ENCODE data around the gene SRGAP2. TPM values are rescaled to one million over a fixed set of nuclear protein-coding genes. Genes with fewer than 3 reads are reported as not detected.
A peak's percentile ranks its signal among the peaks of the same experiment; 100 is the strongest.
"Not testable (repeated sequence)": the region's sequence is repeated elsewhere in the genome, so short reads cannot be mapped to it uniquely, and the experiment has no call there.

Gene SRGAP2
- total RNA-seq, 1 donor from 2014 or later, result 77.1 TPM

- H3K27me3 ChIP-seq; DNase-seq; H3K36me3 ChIP-seq; H3K9me3 ChIP-seq; H3K4me1 ChIP-seq; H3K4me3 ChIP-seq; H3K27ac ChIP-seq; intact Hi-C loops (cut with DNase I): not testable (repeated sequence)
- peak; percentile 66 for ATAC-seq
Measured at GRCh38 chr1:206182368-206183317, 20.7 kb upstream of the SRGAP2 start.

DNA sequence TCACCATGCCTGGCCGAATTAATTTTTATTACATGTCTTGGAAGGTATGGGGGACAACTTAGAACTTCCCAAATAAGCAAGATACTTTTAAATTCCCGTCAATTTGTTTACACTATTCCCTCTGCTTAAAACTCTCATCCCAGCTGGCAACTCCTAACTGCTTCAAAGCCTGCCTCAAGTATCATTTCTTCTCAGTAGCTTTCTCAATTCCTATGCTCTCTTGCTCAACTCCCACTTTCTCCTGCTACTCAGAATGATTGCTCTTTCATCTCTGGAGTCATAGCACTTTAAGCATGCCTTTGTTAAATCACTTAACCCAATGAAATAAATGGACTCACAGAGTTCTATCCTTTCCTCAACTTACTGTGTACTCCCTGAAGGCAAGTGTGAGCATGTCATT is 19.6 kb upstream of the SRGAP2 start:
- peak; percentile 61 for ATAC-seq
- not testable (repeated sequence) for H3K36me3 ChIP-seq

DNA sequence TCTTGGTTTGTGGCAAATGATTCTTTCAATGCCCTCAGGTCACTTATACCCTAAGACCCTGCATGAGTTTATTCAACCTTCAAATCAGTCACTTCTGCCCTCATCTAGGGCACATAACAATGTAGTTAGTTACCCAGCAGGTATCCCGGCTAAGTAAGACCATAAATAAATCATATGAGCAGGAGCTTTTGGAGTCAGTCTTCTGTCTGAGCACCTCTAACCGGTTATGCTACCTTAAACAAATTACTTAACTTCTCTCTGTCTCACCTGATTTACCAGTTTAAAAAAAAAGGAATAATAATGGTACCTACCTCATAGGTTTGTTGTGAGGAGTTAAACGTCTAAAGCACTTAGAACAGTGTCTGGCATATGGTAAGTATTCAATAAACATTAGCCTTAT is 17.6 kb upstream of the SRGAP2 start:
- ATAC-seq; intact Hi-C loops (cut with DNase I): not testable (repeated sequence)

More for the DNA sequence above, 19.6 kb upstream of the SRGAP2 start:
- H3K9me3 ChIP-seq; intact Hi-C loops (cut with DNase I); H3K4me1 ChIP-seq; DNase-seq; H3K27ac ChIP-seq; H3K4me3 ChIP-seq; H3K27me3 ChIP-seq: not testable (repeated sequence)

DNA sequence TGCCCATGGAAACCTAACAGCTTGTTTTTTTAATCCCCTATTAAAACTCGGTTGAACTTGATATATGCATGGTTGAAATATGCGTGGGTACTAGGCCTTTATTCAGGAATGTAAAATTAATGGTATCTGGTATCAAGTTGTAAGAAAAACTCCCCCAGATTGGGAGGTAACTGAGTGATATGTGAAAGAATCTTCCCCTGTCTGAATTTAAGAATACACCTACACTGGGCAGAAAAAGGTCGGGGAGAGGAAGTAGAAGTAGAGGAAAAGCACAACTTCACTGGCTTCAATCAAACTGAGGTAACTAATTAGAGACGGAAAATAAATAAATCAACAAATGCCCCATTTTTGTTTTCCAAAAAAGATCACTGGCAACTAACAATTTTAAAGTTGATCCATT is 16.5 kb upstream of the SRGAP2 start:
- intact Hi-C loops (cut with DNase I); H3K36me3 ChIP-seq; DNase-seq; H3K4me1 ChIP-seq; H3K4me3 ChIP-seq; H3K27me3 ChIP-seq; H3K27ac ChIP-seq; H3K9me3 ChIP-seq; ATAC-seq: not testable (repeated sequence)

More for the DNA sequence above, 17.6 kb upstream of the SRGAP2 start:
- not testable (repeated sequence) for H3K4me1 ChIP-seq, H3K9me3 ChIP-seq, DNase-seq, H3K27me3 ChIP-seq, H3K4me3 ChIP-seq, H3K27ac ChIP-seq, H3K36me3 ChIP-seq

DNA sequence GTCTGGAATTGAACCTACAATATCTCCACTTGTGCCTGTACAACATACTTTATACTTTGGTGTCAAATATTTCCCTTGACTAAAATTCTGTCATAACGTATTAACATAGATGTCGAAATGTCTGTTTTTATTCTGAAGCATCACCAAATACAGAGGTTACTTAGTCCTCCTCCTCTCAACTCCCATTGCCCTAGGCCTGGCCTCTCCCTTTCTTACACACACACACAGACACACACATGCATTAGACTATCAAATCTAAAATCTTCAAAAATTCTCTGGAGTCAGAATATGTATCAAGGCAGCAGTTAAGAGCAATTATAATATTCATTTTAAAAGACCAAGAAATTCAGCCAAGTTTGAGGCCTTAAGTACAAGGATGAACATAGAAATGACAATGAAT is 8.2 kb upstream of the SRGAP2 start:
- H3K27ac ChIP-seq; H3K4me3 ChIP-seq; DNase-seq; intact Hi-C loops (cut with DNase I); H3K27me3 ChIP-seq; H3K36me3 ChIP-seq; ATAC-seq; H3K4me1 ChIP-seq; H3K9me3 ChIP-seq: not testable (repeated sequence)

DNA sequence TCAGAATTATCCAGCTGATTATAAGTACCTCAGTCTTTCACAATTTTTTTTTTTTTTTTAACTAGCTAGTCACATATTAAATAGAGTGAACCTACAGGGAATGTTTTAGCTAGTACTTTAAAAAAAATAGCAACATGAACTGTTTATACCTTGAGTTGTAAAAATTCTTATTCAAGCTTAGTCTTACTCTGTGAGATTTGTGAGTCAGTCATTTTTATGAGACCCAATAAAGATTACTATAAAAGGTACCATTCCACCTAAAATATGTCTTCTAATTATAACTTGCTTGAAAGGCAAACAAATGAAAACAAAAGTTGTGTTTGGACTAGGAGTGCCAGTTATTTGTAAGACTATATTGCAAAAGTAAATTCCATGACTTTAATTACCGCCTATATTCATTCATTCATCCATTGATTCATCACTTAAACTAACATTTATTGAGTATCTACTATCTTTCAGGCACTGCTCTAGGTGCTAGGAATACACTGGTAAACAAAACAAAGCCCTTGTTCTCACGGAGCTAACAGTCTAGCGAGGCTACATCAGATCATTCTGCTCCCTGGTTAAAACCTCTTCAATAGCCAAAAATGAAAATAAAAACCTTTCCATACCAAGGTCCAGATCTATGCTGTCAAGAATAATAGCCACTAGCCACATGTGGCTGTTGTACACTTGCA is 6.5 kb upstream of the SRGAP2 start:
- H3K36me3 ChIP-seq; H3K4me1 ChIP-seq; H3K27me3 ChIP-seq; DNase-seq; H3K4me3 ChIP-seq; intact Hi-C loops (cut with DNase I); H3K27ac ChIP-seq; ATAC-seq; H3K9me3 ChIP-seq: not testable (repeated sequence)

- H3K36me3 ChIP-seq; H3K27me3 ChIP-seq; intact Hi-C loops (cut with DNase I); H3K4me1 ChIP-seq; H3K9me3 ChIP-seq: not testable (repeated sequence)
- peak within 1 kb of the TSS; percentile 59 for H3K4me3 ChIP-seq
- H3K27ac ChIP-seq, result peak within 1 kb of the TSS; percentile 75
- DNase-seq (peak; percentile 98), ATAC-seq (peak; percentile 90)
Measured at GRCh38 chr1:206202789-206203363, 465 bp upstream of the SRGAP2 start, which contains the start of gene FAM72A. FAM72A (minus strand) TSS chr1:206202839; CDS start chr1:206202025, 814 bp downstream.

DNA sequence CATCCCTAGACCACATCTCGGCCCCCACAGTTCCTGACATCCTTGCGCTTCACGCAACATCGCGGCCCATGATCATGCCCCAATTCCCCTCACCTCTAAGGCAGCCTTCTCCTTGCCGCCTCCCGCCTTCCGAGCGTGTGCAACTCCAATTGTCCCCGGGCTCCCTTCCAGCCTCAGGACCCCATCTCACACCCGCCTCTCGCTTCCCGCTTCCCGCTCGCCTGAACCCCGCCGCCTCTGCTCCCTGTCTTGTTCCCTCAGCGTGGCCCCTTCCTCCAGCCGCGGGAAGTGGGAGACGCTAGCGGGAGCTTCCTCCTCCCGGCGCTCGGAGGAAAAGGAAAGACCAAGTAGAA is 794 bp downstream of the SRGAP2 start:
- peak overlapping the region; percentile 40 for H3K4me3 ChIP-seq
- H3K4me1 ChIP-seq; H3K36me3 ChIP-seq; H3K9me3 ChIP-seq; DNase-seq; intact Hi-C loops (cut with DNase I); H3K27me3 ChIP-seq; ATAC-seq; H3K27ac ChIP-seq: not testable (repeated sequence)

GRCh38 chr1:206204871-206205270 is 1.5 kb downstream of the SRGAP2 start:
- H3K27ac ChIP-seq; intact Hi-C loops (cut with DNase I); ATAC-seq; H3K27me3 ChIP-seq; H3K36me3 ChIP-seq; H3K4me1 ChIP-seq; H3K9me3 ChIP-seq: not testable (repeated sequence)
- DNase-seq, result peak; percentile 63
- peak overlapping the region; percentile 48 for H3K4me3 ChIP-seq

DNA sequence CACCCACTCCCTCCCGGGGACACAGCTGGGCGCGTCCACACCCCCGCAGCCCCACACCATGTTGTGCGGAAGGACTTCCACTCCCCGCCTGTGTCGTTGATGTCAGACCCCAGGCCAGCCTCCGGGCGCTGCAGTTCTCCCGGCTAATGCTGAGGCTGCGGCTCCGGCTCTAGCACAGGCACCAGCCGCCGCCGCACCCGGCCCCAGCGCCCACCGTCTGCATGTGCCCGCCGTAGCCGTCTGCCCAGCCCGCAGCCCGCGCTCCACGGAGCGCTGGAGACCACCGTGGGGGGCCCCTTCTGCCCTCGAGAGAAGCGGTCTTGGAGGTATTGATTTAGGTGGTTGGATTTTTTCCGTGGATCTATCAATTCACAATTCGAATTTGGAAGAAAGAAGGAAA is 2.2 kb downstream of the SRGAP2 start:
- H3K4me1 ChIP-seq; H3K9me3 ChIP-seq; H3K36me3 ChIP-seq; ATAC-seq; H3K27me3 ChIP-seq; intact Hi-C loops (cut with DNase I); DNase-seq; H3K27ac ChIP-seq: not testable (repeated sequence)
- peak overlapping the region; percentile 36 for H3K4me3 ChIP-seq

GRCh38 chr1:206210802-206211201 is 7.5 kb downstream of the SRGAP2 start:
- H3K9me3 ChIP-seq; H3K36me3 ChIP-seq; ATAC-seq; H3K4me1 ChIP-seq; DNase-seq; H3K4me3 ChIP-seq; intact Hi-C loops (cut with DNase I); H3K27me3 ChIP-seq; H3K27ac ChIP-seq: not testable (repeated sequence)

DNA sequence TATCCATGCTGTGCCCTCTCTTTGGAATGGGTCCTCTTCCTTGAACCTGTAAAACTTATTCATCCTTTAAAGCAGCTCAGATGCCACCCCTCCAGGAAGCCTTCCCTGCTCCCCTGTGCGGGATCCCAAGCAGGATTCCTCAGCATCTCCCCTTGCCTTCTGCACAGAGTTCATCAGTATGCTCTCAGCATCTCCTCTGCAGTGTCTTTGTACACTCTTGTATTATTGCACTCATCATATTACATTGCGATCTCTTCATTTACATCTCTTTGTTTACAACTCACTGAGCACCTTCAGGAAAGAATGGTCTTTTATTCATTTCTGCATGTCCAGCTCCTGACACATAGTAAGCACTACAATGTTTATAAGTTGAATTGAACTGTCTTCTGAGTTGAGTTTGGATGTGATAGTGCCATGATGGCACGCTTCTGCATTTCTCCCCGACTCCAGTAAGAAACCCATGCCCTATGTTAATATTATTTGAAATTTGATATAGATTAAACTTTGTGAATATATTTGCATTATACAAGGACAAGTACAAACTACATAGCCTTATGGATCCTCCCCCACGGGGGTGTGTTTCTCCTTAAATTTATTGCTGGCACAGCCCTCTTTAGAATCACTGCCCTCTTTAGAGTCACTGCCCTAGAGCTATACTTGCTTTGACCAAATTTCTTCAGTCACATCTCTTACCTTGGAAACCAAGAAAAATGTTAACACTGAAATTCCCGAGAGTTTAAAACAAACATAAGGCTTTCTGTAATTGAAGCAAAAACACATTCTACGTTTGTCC is 12.5 kb downstream of the SRGAP2 start:
- H3K36me3 ChIP-seq; H3K27ac ChIP-seq; intact Hi-C loops (cut with DNase I); H3K27me3 ChIP-seq; ATAC-seq; H3K4me3 ChIP-seq; H3K4me1 ChIP-seq; H3K9me3 ChIP-seq; DNase-seq: not testable (repeated sequence)

GRCh38 chr1:206218285-206218684 is 14.9 kb downstream of the SRGAP2 start:
- H3K27me3 ChIP-seq; H3K4me1 ChIP-seq; H3K27ac ChIP-seq; H3K9me3 ChIP-seq; ATAC-seq; DNase-seq; intact Hi-C loops (cut with DNase I); H3K4me3 ChIP-seq; H3K36me3 ChIP-seq: not testable (repeated sequence)
